Smooth muscle cell of the brain vasculature (primary cell): ENCODE data around the gene MYO1H.
"Not testable (repeated sequence)": the region's sequence is repeated elsewhere in the genome, so short reads cannot be mapped to it uniquely, and the experiment has no call there.

Source experiments
- DNase-seq: peaks from one replicate; pipeline ENCODE4 v3.0.0-alpha.2; 2012; ENCODE audit warnings: low read depth, low spot score

MYO1H gene

GRCh38 chr12:109346920-109347319 is 780 bp upstream of the MYO1H start:
- DNase-seq, result no peak

DNA sequence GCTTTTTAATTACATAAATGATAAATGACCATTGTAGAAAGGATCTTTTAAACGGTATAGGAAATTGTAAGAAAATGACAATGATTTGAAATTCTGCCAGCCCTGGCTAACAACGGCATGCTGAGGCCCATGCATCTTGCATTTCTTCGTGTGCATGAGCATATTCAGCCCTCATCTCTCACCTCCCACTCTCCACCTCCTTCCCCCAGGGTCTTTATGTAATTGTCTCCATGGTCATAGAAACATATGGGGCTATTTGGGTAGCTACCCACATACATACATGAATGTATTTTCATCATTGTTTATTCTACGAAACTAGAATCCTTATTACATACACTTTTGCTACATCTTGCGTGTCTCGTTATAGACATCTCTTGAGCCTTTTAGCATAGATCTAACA is 4.5 kb downstream of the MYO1H start:
- no peak for DNase-seq

DNA sequence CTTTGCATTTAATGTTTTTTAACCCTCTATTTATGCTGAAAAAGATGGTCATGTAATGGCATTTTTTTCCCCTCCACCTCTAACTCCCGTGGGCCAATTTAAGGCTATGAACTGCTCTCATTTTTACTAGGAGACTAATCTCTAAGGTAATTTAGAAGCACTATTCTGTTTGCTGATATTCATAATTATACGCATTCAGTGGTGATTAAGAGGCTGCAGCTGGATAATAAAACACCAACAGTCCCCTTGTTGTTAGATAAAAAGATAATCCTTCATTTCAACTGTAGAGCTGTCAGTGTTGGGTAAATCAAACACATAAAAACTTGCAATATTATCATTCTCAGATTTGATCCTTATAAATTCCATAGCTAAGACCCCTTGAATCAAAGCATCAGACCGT is 8.9 kb downstream of the MYO1H start:
- DNase-seq, result no peak

- no peak for DNase-seq
Measured at GRCh38 chr12:109357032-109357431, 9.3 kb downstream of the MYO1H start.

GRCh38 chr12:109358154-109358869 is 10.6 kb downstream of the MYO1H start:
- no peak for DNase-seq

DNA sequence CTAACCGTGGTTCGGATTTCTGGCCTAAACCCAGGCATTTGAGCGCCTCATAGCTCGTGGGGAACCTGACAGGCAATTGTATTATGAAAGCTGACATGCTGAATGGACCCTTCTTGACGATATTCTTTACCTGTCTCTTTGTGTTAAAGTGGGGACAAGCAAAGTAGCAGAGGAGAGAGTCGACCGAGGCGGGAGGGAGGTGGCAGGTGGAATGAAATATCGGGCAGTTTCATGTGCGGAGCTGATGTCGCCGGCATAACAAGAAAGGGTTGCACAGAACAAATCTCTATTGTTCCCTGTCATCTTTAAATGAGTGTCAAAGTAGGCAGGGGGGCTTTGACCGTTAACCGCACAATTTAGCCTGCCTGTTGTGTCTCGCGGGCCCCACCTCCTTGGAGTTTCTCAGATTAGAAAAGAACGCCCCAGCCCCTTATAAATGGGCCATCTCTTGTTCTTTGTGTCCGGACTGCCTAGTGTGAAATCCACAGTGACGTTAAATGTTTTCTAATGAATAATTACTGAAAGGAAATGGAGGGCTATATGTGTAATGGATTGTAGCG is 11.5 kb downstream of the MYO1H start:
- no peak for DNase-seq

DNA sequence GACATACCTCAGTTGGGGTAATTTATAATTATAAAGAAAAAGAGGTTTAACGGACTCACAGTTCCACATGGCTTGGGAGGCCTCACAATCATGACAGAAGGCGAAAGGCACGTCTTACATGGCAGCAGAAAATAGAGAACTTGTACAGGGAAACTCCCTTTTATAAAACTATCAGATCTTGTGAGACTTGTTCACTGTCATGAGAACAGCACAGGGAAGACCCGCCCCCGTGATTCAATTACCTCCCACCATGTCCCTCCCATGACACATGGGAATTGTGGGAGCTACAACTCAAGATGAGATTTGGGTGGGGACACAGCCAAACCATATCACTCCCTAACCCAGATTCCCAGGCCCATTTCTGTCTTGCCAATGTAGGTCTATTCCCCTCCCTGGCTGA is 22.1 kb downstream of the MYO1H start:
- no peak for DNase-seq

DNA sequence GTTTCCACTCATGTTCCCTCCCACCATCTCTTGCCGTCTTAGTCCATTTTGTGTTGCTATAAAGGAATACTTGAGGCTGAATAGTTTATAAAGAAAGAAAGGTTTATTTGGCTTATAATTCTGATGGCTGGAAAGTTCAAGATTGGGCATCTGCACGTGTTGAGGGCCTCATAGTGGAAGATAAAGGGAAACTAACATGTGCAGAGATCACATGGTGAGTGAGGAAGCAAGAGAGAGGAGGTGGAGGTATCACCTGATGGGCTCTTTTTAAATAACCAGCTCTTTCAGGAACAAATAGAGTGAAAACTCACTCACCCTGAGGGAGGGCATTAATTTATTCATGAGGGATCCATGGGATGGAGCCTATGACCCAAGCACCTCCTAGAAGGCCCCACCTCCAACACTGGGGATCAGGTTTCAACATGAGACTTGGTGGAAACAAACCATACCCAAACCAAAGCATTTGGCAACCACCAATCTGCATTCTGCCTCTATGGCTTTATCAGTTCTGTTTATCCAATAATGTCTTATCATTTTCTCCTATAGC is 29.5 kb downstream of the MYO1H start:
- DNase-seq, result no peak

GRCh38 chr12:109378569-109378968 is 30.9 kb downstream of the MYO1H start:
- DNase-seq, result no peak

- DNase-seq, result no peak
Measured at GRCh38 chr12:109382031-109382430, 34.3 kb downstream of the MYO1H start.

DNA sequence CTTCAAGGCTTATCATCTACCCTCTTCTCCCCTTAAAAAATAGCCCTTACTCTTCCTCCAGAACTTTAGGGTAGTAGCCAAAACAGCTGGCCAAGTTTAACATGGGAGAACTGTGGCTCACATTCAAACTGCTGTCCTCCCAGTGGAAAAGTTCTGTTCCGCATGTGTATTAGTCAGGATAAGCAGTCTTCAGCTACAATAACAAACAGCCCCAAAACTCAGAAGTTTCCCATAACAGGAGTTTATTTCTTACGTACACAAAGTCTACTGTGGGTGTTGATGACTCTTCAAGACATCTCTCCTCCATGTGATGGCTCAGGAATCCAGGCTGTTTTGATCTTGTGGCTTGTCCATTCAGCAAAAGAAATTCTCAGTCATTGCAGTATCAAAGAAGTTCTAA is 35.5 kb downstream of the MYO1H start:
- no peak for DNase-seq

DNA sequence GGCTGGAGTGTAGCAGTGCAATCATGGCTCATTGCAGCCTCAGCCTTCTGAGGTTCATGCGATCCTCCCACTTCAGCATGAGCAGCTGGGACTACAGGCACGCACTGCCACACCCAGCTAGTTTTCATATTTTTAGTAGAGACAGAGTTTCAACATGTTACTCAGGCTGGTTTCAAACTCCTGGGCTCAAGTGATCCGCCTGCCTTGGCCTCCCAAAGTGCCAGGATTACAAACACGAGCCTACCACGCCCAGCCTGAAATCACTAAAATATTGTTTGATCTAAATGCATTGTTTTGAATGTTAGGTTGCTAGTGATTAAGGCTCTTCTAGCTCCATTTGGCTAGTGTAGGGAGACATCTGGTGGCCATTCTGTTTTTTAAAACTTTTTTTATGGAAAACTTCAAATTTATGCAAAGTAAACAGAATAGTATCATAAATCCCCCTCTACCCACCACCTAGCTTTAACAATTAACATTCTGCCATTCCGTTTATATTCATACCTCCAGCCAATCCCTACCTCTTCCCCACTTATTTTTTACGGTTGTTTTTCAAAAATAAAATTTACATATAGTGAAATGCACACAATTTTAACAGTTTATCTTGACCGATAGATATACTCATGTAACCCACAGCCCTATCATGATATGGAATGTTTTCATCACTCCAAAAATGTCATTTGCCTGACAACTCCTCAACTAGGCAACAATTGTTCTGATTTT is 37.8 kb downstream of the MYO1H start:
- peak; percentile 10 for DNase-seq

GRCh38 chr12:109386059-109386433 is 38.3 kb downstream of the MYO1H start:
- DNase-seq, result no peak

DNA sequence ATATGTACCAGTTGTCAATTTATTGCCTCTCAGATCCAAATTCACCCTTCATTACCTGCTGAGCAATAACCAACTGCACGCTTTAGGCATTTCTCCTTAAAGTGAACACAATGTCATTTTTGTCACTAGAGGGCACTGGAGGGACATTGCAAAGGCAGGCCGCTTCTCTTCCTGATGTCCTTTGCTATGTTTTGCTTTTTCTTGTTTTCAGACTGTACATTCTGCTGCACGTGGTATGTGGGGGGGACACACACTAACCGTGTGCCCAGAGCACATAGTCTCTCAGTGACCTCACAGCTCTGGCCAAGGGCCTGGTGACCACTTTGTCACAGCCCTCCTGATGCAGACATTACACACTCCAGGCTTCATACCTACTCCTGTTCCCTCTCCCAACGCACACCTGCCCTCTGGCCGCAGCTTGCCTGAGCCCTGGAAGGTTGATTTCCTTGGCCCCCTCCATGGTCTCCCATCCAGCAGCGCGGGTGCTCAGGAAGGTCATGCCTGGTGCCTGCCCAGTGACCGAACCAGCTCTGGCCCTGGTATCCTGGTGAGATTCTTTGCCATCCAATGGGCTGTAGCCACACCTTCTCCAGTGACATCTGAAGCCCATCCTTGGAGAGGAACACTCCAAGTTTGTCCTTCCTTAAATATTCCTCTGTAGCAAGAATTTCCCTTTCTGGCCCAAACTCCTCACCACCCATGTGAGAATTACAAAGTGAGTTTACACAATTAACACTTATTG is 39.9 kb downstream of the MYO1H start:
- DNase-seq, result no peak

GRCh38 chr12:109388167-109388563 is 40.5 kb downstream of the MYO1H start:
- DNase-seq, result no peak

DNA sequence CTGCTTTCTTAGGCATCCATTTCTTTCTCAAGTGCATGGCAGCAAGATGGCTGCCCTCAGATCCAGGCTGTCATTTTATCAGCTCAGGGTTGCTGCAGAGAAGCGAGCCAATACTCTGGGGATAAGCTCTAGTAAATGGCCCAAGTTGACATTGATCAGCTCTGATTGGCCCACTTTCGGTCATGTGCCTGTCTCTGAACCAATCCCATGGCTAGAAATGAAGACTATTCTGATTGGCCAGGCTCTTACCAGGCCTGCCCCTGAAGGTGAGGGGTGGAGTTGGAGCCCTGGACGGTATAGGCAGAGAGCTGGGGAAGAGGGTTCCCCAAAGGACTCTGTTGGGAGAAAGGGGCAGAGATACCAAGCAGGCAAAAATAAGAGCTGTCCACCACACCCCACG is 41.4 kb downstream of the MYO1H start:
- DNase-seq, result no peak

DNA sequence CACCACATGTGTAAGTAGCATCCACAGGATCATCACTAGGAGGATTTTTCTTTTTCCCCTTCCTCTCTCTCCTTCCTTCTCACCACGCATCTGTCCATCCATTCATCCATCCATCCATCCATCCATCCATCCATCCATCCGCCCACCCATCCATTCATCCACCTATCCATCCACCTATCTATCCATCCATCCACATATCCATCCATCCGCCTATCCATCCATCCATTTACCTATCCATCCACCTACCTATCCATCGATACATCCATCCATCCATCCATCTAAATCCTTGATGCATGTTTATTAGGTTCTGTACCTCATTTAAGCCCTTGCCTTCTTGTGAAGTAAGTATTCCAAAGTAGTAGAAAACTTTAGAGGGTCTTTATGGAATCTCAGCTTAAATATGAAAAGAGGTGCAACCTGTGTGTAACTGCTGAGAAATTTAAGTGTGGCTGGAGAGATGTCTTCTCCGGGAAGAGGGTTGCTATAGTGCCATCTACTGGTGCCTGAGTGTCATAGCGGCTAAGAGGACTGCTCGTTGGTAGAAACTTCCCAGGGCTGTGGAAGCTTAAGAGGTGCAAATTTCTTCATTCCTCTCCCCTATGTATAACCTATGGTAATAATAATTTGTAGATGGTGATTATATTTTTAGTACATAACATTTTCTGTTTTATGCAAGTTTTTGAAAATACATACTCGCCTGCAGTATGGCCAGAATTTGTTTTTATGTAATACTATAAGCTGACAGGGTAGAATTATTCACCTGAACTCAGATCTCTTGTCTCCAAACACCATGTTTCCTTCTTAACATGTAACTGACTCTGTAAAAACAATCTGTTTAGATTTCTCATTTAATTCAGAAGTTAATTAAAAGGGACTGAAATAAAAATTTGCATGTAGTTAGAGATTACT is 46.0 kb downstream of the MYO1H start:
- peak; percentile 18 for DNase-seq

GRCh38 chr12:109394891-109395290 is 47.2 kb downstream of the MYO1H start:
- no peak for DNase-seq

DNA sequence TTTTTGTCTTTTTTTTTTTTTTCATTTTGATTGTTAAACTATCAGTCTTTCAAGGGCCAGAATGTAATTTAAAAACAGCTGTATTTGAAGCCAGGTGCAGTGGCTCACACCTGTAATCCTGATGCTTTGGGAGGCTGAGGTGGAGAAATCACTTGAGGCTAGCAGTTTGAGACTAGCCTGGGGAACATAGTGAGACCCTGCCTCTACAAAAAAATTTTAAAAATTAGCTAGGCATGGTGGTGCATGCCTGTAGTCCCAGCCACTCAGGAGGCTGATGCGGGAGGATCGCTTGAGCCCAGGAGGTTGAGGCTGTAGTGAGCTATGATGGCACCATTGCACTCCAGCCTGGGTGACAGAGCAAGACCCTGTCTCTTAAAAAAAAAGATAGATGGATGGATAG is 57.1 kb downstream of the MYO1H start:
- not testable (repeated sequence) for DNase-seq

GRCh38 chr12:109406147-109406546 is 58.4 kb downstream of the MYO1H start:
- DNase-seq, result not testable (repeated sequence)

- no peak for DNase-seq
Measured at GRCh38 chr12:109418848-109419480, 71.3 kb downstream of the MYO1H start.
